ENCODE results near the gene FEZ2.
"Not testable (repeated sequence)": the region's sequence is repeated elsewhere in the genome, so short reads cannot be mapped to it uniquely, and the experiment has no call there.

The FEZ2 gene

DNA sequence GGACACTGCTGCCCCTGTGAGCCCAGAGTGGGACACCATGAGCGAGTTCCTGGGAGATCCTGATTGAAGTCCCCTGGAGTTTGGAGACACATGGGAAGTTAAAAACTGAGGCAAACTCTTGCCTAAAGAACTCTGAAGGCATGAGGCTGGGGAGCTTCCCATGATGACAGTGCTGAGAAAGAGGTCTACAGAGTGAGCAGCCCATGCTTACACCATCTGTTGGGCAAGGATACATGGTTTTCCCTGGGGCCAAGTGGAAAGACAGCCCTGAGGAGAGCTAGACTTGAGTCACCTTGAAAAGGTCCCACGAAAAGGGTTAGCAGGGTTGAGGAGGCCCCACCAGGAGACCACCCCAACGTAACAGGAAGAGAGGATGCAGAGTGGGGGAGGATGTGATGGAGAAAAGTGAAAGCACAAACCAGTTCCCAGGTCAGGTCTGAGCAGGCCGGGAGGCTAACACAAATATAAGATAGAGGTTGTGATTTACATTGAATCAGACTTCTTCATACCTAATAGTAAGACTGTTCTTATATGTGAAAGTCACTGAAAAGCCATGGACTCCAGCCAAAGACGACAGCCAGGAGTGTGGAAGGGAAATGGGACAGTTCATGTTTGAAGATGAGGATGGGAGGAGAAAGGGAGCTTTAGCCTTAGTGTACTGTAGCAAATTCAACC is 13.5 kb upstream of the FEZ2 start:
- no peak for DNase-seq
- H3K27me3 ChIP-seq = peaks cover 9% of the 10 kb centered on the region
- H3K9me3 ChIP-seq = no peaks in the 10 kb centered on the region

GRCh38 chr2:36609507-36609906 is 11.5 kb upstream of the FEZ2 start:
- no peak overlapping the region for H3K4me3 ChIP-seq (ENCODE audit: low read depth, low read length)
- no peaks in the 10 kb centered on the region for H3K36me3 ChIP-seq
- H3K4me1 ChIP-seq = no peaks in the 10 kb centered on the region
- H3K9me3 ChIP-seq = no peaks in the 10 kb centered on the region
- TF ChIP-seq, protein P1, sequence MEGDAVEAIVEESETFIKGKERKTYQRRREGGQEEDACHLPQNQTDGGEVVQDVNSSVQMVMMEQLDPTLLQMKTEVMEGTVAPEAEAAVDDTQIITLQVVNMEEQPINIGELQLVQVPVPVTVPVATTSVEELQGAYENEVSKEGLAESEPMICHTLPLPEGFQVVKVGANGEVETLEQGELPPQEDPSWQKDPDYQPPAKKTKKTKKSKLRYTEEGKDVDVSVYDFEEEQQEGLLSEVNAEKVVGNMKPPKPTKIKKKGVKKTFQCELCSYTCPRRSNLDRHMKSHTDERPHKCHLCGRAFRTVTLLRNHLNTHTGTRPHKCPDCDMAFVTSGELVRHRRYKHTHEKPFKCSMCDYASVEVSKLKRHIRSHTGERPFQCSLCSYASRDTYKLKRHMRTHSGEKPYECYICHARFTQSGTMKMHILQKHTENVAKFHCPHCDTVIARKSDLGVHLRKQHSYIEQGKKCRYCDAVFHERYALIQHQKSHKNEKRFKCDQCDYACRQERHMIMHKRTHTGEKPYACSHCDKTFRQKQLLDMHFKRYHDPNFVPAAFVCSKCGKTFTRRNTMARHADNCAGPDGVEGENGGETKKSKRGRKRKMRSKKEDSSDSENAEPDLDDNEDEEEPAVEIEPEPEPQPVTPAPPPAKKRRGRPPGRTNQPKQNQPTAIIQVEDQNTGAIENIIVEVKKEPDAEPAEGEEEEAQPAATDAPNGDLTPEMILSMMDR (IDR thresholded peaks at IDR 0.05; ENCODE audit: low read depth, low read length) = no peak
- peaks cover 9% of the 10 kb centered on the region for H3K27me3 ChIP-seq
- DNase-seq = no peak

More for the DNA sequence above, 13.5 kb upstream of the FEZ2 start:
- TF ChIP-seq, protein P1 (IDR thresholded peaks at IDR 0.05; ENCODE audit: low read depth, low read length) = no peak
- Histone ChIP-seq H3K36me3 (no peaks in the 10 kb centered on the region), H3K4me1 (no peaks in the 10 kb centered on the region), H3K4me3 (ENCODE audit: low read depth, low read length) (no peak overlapping the region)

DNA sequence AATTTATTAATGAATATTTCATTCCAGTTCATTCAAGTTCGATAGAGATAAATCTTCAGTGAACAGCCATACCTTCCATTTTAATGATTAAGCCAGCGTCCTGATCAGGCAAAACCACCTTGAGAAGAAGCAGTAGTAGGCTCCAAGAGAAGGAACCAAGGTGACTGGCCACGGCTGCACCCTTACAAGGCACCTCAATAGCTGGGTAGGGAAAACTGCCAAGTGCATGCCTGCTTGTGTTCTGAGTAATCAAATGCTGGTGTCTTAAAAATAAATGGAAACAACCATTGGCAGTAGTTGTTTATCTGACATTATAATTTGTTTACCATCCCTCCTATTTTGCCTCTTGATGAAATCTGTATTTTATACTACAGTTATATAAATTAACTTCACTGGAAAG is 10.0 kb upstream of the FEZ2 start:
- peaks cover 9% of the 10 kb centered on the region for H3K27me3 ChIP-seq
- DNase-seq = no peak

DNA sequence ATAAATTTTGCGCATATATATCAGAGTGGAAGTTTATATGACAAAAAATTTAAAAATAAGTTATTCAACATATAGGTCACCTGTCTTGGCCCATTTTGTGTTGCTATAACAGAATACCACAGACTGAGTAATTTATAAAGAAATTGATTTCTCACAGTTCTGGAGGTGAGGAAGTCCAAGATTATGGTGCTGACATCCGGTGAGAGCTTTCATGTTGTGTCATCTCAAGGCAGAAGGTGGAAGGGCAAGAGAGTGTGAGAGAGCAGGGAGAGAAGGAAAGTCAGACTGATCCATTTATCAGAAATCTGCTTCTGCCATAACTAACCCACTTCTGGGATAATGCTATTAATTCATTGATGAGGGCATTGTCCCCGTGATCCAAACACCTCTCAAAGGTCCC is 9.0 kb upstream of the FEZ2 start:
- TF ChIP-seq, protein P1 (IDR thresholded peaks at IDR 0.05; ENCODE audit: low read depth, low read length) = no peak
- Histone ChIP-seq H3K4me1 (no peaks in the 10 kb centered on the region), H3K4me3 (ENCODE audit: low read depth, low read length) (no peak overlapping the region), H3K27me3 (peaks cover 7% of the 10 kb centered on the region), H3K36me3 (no peaks in the 10 kb centered on the region), H3K9me3 (no peaks in the 10 kb centered on the region)
- DNase-seq = no peak

More for the DNA sequence above, 10.0 kb upstream of the FEZ2 start:
- no peaks in the 10 kb centered on the region for H3K9me3 ChIP-seq
- no peaks in the 10 kb centered on the region for H3K4me1 ChIP-seq
- H3K4me3 ChIP-seq (ENCODE audit: low read depth, low read length) = no peak overlapping the region
- no peaks in the 10 kb centered on the region for H3K36me3 ChIP-seq
- TF ChIP-seq, protein P1 (IDR thresholded peaks at IDR 0.05; ENCODE audit: low read depth, low read length) = no peak

- H3K4me3 ChIP-seq (ENCODE audit: low read depth, low read length) = no peak overlapping the region
- no peaks in the 10 kb centered on the region for H3K4me1 ChIP-seq
- H3K27me3 ChIP-seq = peaks cover 7% of the 10 kb centered on the region
- H3K9me3 ChIP-seq = no peaks in the 10 kb centered on the region
- TF ChIP-seq, protein P1 (IDR thresholded peaks at IDR 0.05; ENCODE audit: low read depth, low read length) = no peak
- no peaks in the 10 kb centered on the region for H3K36me3 ChIP-seq
- no peak for DNase-seq
Measured at GRCh38 chr2:36605273-36605672, 7.3 kb upstream of the FEZ2 start.

GRCh38 chr2:36603629-36604028 is 5.7 kb upstream of the FEZ2 start:
- not testable (repeated sequence) for H3K27me3 ChIP-seq; DNase-seq; H3K4me3 ChIP-seq (ENCODE audit: low read depth, low read length); H3K4me1 ChIP-seq; H3K36me3 ChIP-seq; H3K9me3 ChIP-seq

All from BE2C (cell line).